B cell (primary cell): ENCODE results near the gene RNF4.

Source experiments
- EZH2 ChIP-seq: IDR thresholded peaks from 2 replicates; pipeline ENCODE4 v1.6.1; 2012; ENCODE audit warnings: borderline replicate concordance, low read depth, mild to moderate bottlenecking, moderate library complexity, low read length; ENCODE audit not compliant: insufficient read depth, poor library complexity, severe bottlenecking
- TF ChIP-seq, protein P1 (sequence below): fragments of 200-600 bp; IDR thresholded peaks from one replicate; pipeline ENCODE4 v1.8.0; 2022; ENCODE audit warnings: antibody characterized with exemption, mild to moderate bottlenecking

DNA sequence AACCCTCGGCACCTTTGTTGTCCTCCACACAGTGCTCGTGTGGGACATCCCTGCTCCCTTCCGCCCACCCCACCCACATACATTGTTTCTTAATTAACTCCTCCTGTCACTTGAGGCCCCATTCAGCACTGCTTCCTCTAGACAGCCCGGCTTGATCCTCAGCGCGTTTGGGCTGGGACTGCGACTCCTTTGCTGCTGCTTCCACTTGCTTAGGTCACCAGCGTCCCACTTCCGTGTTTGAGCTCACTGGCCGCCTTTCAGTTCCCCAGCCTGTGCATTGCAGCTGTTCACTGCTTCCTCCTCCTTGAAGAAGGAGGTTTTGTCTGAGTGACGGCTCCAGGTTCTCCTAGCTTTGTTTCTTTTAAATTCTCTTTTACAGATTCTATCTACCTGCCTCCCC, 16.1 kb downstream of the RNF4 start:
- TF ChIP-seq, protein P1, sequence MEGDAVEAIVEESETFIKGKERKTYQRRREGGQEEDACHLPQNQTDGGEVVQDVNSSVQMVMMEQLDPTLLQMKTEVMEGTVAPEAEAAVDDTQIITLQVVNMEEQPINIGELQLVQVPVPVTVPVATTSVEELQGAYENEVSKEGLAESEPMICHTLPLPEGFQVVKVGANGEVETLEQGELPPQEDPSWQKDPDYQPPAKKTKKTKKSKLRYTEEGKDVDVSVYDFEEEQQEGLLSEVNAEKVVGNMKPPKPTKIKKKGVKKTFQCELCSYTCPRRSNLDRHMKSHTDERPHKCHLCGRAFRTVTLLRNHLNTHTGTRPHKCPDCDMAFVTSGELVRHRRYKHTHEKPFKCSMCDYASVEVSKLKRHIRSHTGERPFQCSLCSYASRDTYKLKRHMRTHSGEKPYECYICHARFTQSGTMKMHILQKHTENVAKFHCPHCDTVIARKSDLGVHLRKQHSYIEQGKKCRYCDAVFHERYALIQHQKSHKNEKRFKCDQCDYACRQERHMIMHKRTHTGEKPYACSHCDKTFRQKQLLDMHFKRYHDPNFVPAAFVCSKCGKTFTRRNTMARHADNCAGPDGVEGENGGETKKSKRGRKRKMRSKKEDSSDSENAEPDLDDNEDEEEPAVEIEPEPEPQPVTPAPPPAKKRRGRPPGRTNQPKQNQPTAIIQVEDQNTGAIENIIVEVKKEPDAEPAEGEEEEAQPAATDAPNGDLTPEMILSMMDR: no peak
- TF ChIP-seq EZH2: no peak
